Testis (tissue), 3 donors: ENCODE results near the gene PPP1R3E. TPM values are rescaled to one million over a fixed set of nuclear protein-coding genes. Genes with fewer than 3 reads are reported as not detected.

ENCODE experiments used
- DNase-seq: peaks from one replicate; pipeline ENCODE4 v3.0.0-alpha.2; 2019
- H3K27ac ChIP-seq, 2 donors: fragments of 200-600 bp; sonication (generic); one replicate each; pipeline ENCODE4 v1.5.1; 2019
- H3K27me3 ChIP-seq: fragments of 200-600 bp; sonication (generic); one replicate; pipeline ENCODE4 v1.5.1; 2019
- H3K36me3 ChIP-seq: fragments of 200-600 bp; sonication (generic); one replicate; pipeline ENCODE4 v1.5.1; 2017; ENCODE audit warnings: low read depth; ENCODE audit errors: missing control alignments
- H3K4me1 ChIP-seq: fragments of 200-600 bp; sonication (generic); one replicate; pipeline ENCODE4 v1.5.1; 2019
- H3K4me3 ChIP-seq, 2 donors: fragments of 200-600 bp; sonication (generic); one replicate each; pipeline ENCODE4 v1.5.1; 2017 to 2019
- H3K9me3 ChIP-seq: fragments of 200-600 bp; sonication (generic); one replicate; pipeline ENCODE4 v1.5.1; 2017
- CTCF ChIP-seq, 3 experiments: fragments of 450-650 bp in 2 of 3; fragments of 200-600 bp in 1 of 3; sonication (generic) in 1 of 3; IDR thresholded peaks; one replicate each; pipeline ENCODE4 v1.5.1; 2016 to 2019; ENCODE audit warnings: antibody characterized with exemption in 3 of 3, mild to moderate bottlenecking in 2 of 3, moderate library complexity in 1 of 3
- POLR2A ChIP-seq: fragments of 450-650 bp; IDR thresholded peaks from one replicate; pipeline ENCODE4 v1.6.1; 2017; ENCODE audit warnings: antibody characterized with exemption, mild to moderate bottlenecking, moderate library complexity
- WGBS, 2 donors: methylation state at CpG; one replicate each; pipeline ENCODE4 v1.1.5; 2018; 5-methylcytosine and 5-hydroxymethylcytosine counted together
- intact Hi-C: fragments of 100-400 bp; cut with DNase I; formaldehyde crosslinking; loops from one replicate; pipeline ENCODE4 v1.15.1; 2023; ENCODE audit warnings: low total_unique reads
- polyA plus RNA-seq: library from polyadenylated mRNA; stranded (reverse); fragments of 350-450 nt; fragmentation: Illumina TruSeq; extraction: RNeasy Lipid Tissue Mini Kit (QIAGEN cat#74804); gene quantifications from one replicate; pipeline ENCODE4 v1.2.3, GENCODE V29; 2014; ENCODE audit warnings: low read depth, low replicate concordance; ENCODE audit not compliant: insufficient read depth
- total RNA-seq, 2 donors: library from RNA; depleted of rRNA; stranded (reverse); fragments of >200 nt; gene quantifications; one replicate each; pipeline ENCODE4 v1.2.3, GENCODE V29; 2016

PPP1R3E gene
- total and polyA plus RNA-seq, 3 donors from 2014 or later = 30.4 to 43.5 (median 39.2) TPM

- Histone ChIP-seq H3K4me1 (peaks cover 48% of the 10 kb centered on the region), H3K9me3 (no peaks in the 10 kb centered on the region), H3K27ac (peak within 1 kb of the TSS; percentile 90 to 91), H3K36me3 (no peaks in the 10 kb centered on the region), H3K27me3 (no peaks in the 10 kb centered on the region), H3K4me3 (peak within 1 kb of the TSS; percentile 59 to 90)
- WGBS, 2 donors = 1 to 5% methylated on average over 22 to 24 of the region's 24 CpGs
- TF ChIP-seq CTCF (IDR thresholded peaks at IDR 0.05) (no peak), POLR2A (peak; percentile 26)
- DNase-seq = peak; percentile 94
- intact Hi-C loops = no loop called here
Observed at GRCh38 chr14:23306412-23307145, 3.9 kb upstream of the PPP1R3E start, which contains the start of gene BCL2L2. TSS of gene BCL2L2 (plus strand) at chr14:23306833. CDS start at chr14:23307768, 935 bp downstream.

DNA sequence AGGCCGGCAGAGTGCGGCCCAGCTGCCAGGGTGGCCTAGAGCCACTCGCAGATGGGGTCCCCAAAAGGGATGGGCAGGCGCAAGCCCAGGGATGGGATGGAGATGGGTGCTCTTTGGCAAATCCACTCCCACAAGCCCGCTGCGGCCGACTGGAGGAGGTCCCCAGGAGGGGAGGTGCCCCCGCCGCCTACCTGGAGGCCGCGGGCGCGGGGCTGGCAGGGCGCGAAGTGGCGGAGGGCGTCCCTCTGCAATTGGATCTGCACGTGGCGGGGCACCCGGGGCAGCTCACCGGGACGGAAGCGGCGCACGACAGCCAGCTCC lies 730 bp downstream of the PPP1R3E start:
- Histone ChIP-seq H3K36me3 (no peaks in the 10 kb centered on the region), H3K4me3 (peak overlapping the region; percentile 68 to 71), H3K4me1 (peaks cover 33% of the 10 kb centered on the region), H3K27ac (peak overlapping the region; percentile 77 to 99), H3K9me3 (no peaks in the 10 kb centered on the region), H3K27me3 (no peaks in the 10 kb centered on the region)
- 0% methylated on average over 18 of the region's 25 CpGs; no CpG with 5 or more reads in 1 of the 2 donors for WGBS, 2 donors
- intact Hi-C loops = no loop called here
- TF ChIP-seq POLR2A (no peak), CTCF (IDR thresholded peaks at IDR 0.05) (no peak)
- DNase-seq = no peak

DNA sequence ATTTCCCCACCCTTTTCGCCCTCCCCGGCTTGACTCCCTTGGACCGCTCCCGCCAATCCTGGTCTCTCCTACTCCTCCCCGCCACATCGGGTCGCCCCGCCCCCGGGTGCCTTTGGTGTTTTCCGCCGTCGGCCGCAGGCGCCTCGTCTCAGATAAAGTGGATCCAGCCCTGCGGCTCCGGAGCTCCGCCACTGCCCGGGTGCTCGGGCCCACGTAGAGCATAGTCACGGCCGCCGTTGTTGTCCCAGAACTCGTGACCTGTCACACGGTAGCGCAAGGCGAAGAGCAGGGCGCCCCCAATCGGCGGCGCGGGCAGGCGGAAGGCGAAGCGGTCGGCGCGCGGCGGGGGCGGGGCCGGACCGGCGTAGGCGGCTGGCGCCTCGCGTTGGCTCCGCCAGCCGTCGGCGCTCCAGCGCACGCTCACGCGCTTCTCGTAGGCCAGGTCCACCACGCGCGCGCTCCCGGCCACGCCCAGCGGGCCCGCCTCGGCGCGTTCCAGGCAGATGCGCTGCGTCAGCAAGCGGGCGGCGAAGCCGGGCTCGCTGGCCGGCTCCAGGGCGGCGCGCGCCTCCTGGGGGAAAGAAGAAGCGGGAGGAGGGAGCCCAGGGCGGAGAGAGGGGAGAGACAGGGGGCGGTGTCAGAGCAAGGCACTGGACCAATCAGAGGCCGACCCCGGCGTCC lies 1.2 kb downstream of the PPP1R3E start:
- intact Hi-C loops = no loop called here
- DNase-seq = peak; percentile 97
- WGBS, 2 donors = 0% methylated on average over 38 to 48 of the region's 87 CpGs
- Histone ChIP-seq H3K27ac (peak overlapping the region; percentile 89 to 99), H3K9me3 (no peaks in the 10 kb centered on the region), H3K36me3 (no peaks in the 10 kb centered on the region), H3K27me3 (no peaks in the 10 kb centered on the region), H3K4me3 (peak overlapping the region; percentile 68 to 71), H3K4me1 (peaks cover 36% of the 10 kb centered on the region)
- peak; percentile 60 for TF ChIP-seq POLR2A
- TF ChIP-seq CTCF (IDR thresholded peaks at IDR 0.05) = peak; percentile 70 to 95 (median 87)

DNA sequence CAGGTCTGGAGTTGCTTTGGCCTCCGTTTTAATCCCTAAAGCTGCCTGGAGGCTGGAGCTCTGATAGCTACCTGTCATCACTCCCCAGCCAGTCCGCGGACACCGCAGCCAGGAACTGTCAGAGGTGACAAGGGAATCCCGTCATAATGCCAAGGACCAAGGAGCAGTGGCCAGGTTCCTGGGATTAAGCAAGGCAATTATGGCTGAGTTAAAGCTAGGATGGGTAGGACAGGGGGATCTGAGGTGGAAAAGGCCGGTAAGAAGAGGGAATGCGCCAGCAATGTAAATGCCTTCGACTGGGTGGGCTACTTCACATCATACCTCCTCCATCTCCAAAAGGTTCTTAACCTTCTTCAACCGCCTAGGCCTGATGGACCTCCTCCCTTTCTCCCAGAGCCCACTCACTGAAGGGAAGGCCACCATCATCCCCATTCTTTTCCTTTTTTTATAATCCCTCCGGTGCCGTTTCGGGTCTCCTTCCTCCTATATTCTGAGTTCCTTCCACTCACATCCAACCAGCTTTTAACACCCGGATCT lies 1.9 kb downstream of the PPP1R3E start:
- TF ChIP-seq CTCF (IDR thresholded peaks at IDR 0.05) (no peak), POLR2A (no peak)
- Histone ChIP-seq H3K27me3 (no peaks in the 10 kb centered on the region), H3K27ac (peak overlapping the region; percentile 89 to 99), H3K4me3 (peak overlapping the region; percentile 66 to 71), H3K4me1 (peaks cover 33% of the 10 kb centered on the region), H3K9me3 (no peaks in the 10 kb centered on the region), H3K36me3 (no peaks in the 10 kb centered on the region)
- WGBS, 2 donors = 2 to 6% methylated on average over 13 of the region's 13 CpGs
- DNase-seq = peak; percentile 50
- intact Hi-C loops = no loop called here
